ENCODE results near the gene SMIM11.

SMIM11 gene

DNA sequence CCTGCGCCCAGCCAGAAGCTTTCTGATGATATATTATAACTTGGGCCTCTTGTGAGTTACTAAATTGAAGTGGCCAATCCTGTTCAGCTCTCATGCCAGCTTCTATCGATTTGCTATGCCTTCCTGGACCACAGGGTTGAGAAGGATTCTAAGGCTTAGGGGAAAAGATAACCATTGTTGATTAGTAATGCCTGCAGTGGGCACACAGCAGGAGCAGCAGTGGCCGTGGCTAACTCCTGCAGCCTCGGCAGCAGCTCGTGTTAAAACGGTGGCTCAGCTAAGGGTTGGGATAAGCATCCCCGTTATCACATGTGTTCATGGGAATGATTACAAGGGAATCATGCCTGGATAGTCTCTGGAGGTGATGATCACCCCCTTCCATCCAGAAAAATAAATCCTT lies 32.0 kb upstream of the SMIM11 start:
- CTCF ChIA-PET = interaction anchor here (1.2 to 24.1 kb wide), 6 partner anchors 7 to 425 kb away, joined by 3 to 500 read pairs (median 48); partner anchors contain the start of genes ATP5PO, KCNE2, MRPS6 and SLC5A3
- H3K4me3 ChIP-seq (ENCODE audit: low read depth, low read length) = no peak overlapping the region
- no peak for DNase-seq (ENCODE audit: low read depth, low spot score)
- no peak for TF ChIP-seq CTCF (IDR thresholded peaks at IDR 0.05; ENCODE audit: insufficient read depth, low read length, missing control alignments)
- POLR2A ChIA-PET = no interaction called here

- CTCF ChIA-PET = interaction anchor here (1.2 to 24.1 kb wide), 5 partner anchors 7 to 425 kb away, joined by 3 to 500 read pairs (median 88); partner anchors contain the start of genes ATP5PO, KCNE2, MRPS6 and SLC5A3
- POLR2A ChIA-PET = no interaction called here
- DNase-seq (ENCODE audit: low read depth, low spot score) = no peak
- H3K4me3 ChIP-seq (ENCODE audit: low read depth, low read length) = no peak overlapping the region
- TF ChIP-seq CTCF (IDR thresholded peaks at IDR 0.05; ENCODE audit: insufficient read depth, low read length, missing control alignments) = no peak
Observed at GRCh38 chr21:34343838-34344381, 31.4 kb upstream of the SMIM11 start.

GRCh38 chr21:34344584-34344983 lies 30.7 kb upstream of the SMIM11 start:
- POLR2A ChIA-PET = interaction anchor here (1.5 kb wide), 1 partner anchor 11 kb away, joined by 7 read pairs; no protein-coding TSS in a partner anchor
- CTCF ChIA-PET = interaction anchor here (1.2 to 24.1 kb wide), 4 partner anchors 8 to 426 kb away, joined by 3 to 500 read pairs (median 152); partner anchors contain the start of genes ATP5PO, KCNE2, MRPS6 and SLC5A3
- H3K4me3 ChIP-seq (ENCODE audit: low read depth, low read length) = no peak overlapping the region
- no peak for TF ChIP-seq CTCF (IDR thresholded peaks at IDR 0.05; ENCODE audit: insufficient read depth, low read length, missing control alignments)
- no peak for DNase-seq (ENCODE audit: low read depth, low spot score)

GRCh38 chr21:34345091-34345871 lies 30.0 kb upstream of the SMIM11 start:
- no peak overlapping the region for H3K4me3 ChIP-seq (ENCODE audit: low read depth, low read length)
- ChIA-PET CTCF (interaction anchor here (9.2 to 24.1 kb wide), 3 partner anchors 9 to 427 kb away, joined by 88 to 500 read pairs (median 215); partner anchors contain the start of genes ATP5PO and KCNE2), POLR2A (interaction anchor here (1.5 kb wide), 1 partner anchor 11 kb away, joined by 7 read pairs; no protein-coding TSS in a partner anchor)
- no peak for DNase-seq (ENCODE audit: low read depth, low spot score)
- no peak for TF ChIP-seq CTCF (IDR thresholded peaks at IDR 0.05; ENCODE audit: insufficient read depth, low read length, missing control alignments)

GRCh38 chr21:34345892-34346291 lies 29.4 kb upstream of the SMIM11 start:
- ChIA-PET CTCF (interaction anchor here (0.7 to 24.1 kb wide), 4 partner anchors 9 to 427 kb away, joined by 7 to 500 read pairs (median 152); partner anchors contain the start of genes ATP5PO and KCNE2), POLR2A (interaction anchor here (1.5 kb wide), 1 partner anchor 12 kb away, joined by 7 read pairs; no protein-coding TSS in a partner anchor)
- DNase-seq (ENCODE audit: low read depth, low spot score) = no peak
- no peak for TF ChIP-seq CTCF (IDR thresholded peaks at IDR 0.05; ENCODE audit: insufficient read depth, low read length, missing control alignments)
- no peak overlapping the region for H3K4me3 ChIP-seq (ENCODE audit: low read depth, low read length)

All from AG04449 (cell line).